GM23338 (cell line): ENCODE results near the gene KIF17. TPM values are rescaled to one million over a fixed set of nuclear protein-coding genes. Genes with fewer than 3 reads are reported as not detected.

Experiments used
- ATAC-seq: fragments of 200-7000 bp; cut with Tn5 transposase; 3 replicates; pipeline ENCODE4 v1.9.1; 2020
- DNase-seq: peaks from one replicate; pipeline ENCODE4 v3.0.0-alpha.2; 2015; ENCODE audit warnings: low spot score
- H2AFZ ChIP-seq: fragments of 200-600 bp; sonication (generic); 2 replicates; pipeline ENCODE4 v1.8.0; 2016; ENCODE audit warnings: antibody characterized with exemption, mild to moderate bottlenecking, moderate library complexity
- H3F3A ChIP-seq: fragments of 200-600 bp; sonication (generic); replicated peaks from 2 replicates; pipeline ENCODE4 v1.8.0; 2017; ENCODE audit warnings: antibody characterized with exemption, mixed run types, low read depth
- H3K27ac ChIP-seq: fragments of 200-600 bp; sonication (generic); 2 replicates; pipeline ENCODE4 v1.6.1; 2016; ENCODE audit warnings: low read depth
- H3K27me3 ChIP-seq: fragments of 200-600 bp; sonication (generic); 2 replicates; pipeline ENCODE4 v1.8.0; 2016; ENCODE audit warnings: mild to moderate bottlenecking, mixed run types, moderate library complexity; ENCODE audit not compliant: insufficient read depth
- H3K36me3 ChIP-seq: fragments of 200-600 bp; sonication (generic); 2 replicates; pipeline ENCODE4 v1.8.0; 2016; ENCODE audit warnings: mild to moderate bottlenecking; ENCODE audit not compliant: insufficient read depth
- H3K4me1 ChIP-seq: fragments of 200-600 bp; sonication (generic); 2 replicates; pipeline ENCODE4 v1.8.0; 2016; ENCODE audit warnings: mild to moderate bottlenecking, moderate library complexity; ENCODE audit not compliant: insufficient read depth
- H3K4me2 ChIP-seq: fragments of 200-600 bp; sonication (generic); 2 replicates; pipeline ENCODE4 v1.7.1; 2017; ENCODE audit warnings: mixed run types
- H3K4me3 ChIP-seq: fragments of 200-600 bp; sonication (generic); 2 replicates; pipeline ENCODE4 v1.6.1; 2016; ENCODE audit warnings: mixed run types
- H3K79me2 ChIP-seq: fragments of 200-600 bp; sonication (generic); replicated peaks from 2 replicates; pipeline ENCODE4 v1.8.0; 2017; ENCODE audit warnings: mild to moderate bottlenecking; ENCODE audit not compliant: insufficient read depth
- H3K9me2 ChIP-seq: fragments of 200-600 bp; sonication (generic); 2 replicates; pipeline ENCODE4 v1.8.0; 2017; ENCODE audit not compliant: insufficient read depth
- H4K20me1 ChIP-seq: fragments of 200-600 bp; sonication (generic); replicated peaks from 2 replicates; pipeline ENCODE4 v1.8.0; 2017; ENCODE audit warnings: mild to moderate bottlenecking; ENCODE audit not compliant: insufficient read depth
- H3K27ac Mint-ChIP-seq: 2 replicates; pipeline ENCODE4 v1.8.0; 2020; ENCODE audit warnings: inconsistent platforms, mild to moderate bottlenecking, moderate library complexity, mixed read lengths
- H3K27me3 Mint-ChIP-seq: 3 replicates; pipeline ENCODE4 v1.8.0; 2022; ENCODE audit warnings: low read depth, mild to moderate bottlenecking, moderate library complexity, mixed read lengths, inconsistent platforms; ENCODE audit not compliant: insufficient read depth, poor library complexity
- H3K36me3 Mint-ChIP-seq: 3 replicates; pipeline ENCODE4 v1.8.0; 2021; ENCODE audit warnings: low read depth, mild to moderate bottlenecking, inconsistent platforms, moderate library complexity, mixed read lengths
- H3K4me1 Mint-ChIP-seq: 3 replicates; pipeline ENCODE4 v1.8.0; 2020; ENCODE audit warnings: mild to moderate bottlenecking, inconsistent platforms, mixed read lengths
- H3K4me3 Mint-ChIP-seq: 3 replicates; pipeline ENCODE4 v1.8.0; 2021; ENCODE audit warnings: moderate library complexity, mild to moderate bottlenecking, inconsistent platforms, mixed read lengths
- H3K9me3 Mint-ChIP-seq: 3 replicates; pipeline ENCODE4 v1.8.0; 2020; ENCODE audit warnings: moderate library complexity, mild to moderate bottlenecking, inconsistent platforms, mixed read lengths
- CTCF ChIP-seq, 2 experiments: fragments of 200-600 bp in 1 of 2; sonication (generic) in 1 of 2; conservative IDR thresholded peaks; 2 replicates each; pipeline versions ENCODE4 v1.5.1 to v1.6.1; 2016 to 2017; ENCODE audit warnings: antibody characterized with exemption in 2 of 2, low read depth in 2 of 2, mild to moderate bottlenecking in 2 of 2, moderate library complexity in 1 of 2
- ETS1 ChIP-seq: IDR thresholded peaks from 2 replicates; pipeline ENCODE4 v1.6.1; 2016; ENCODE audit warnings: antibody characterized with exemption
- EZH2 ChIP-seq: fragments of 200-600 bp; sonication (generic); IDR thresholded peaks from one replicate; pipeline ENCODE4 v1.8.0; 2017; ENCODE audit warnings: antibody characterized with exemption, mild to moderate bottlenecking, low read depth; ENCODE audit not compliant: unreplicated experiment
- EZH2phosphoT487 ChIP-seq: fragments of 200-600 bp; sonication (generic); IDR thresholded peaks from one replicate; pipeline ENCODE4 v1.8.1; 2018; ENCODE audit warnings: antibody characterized with exemption; ENCODE audit not compliant: unreplicated experiment
- JUNB ChIP-seq: IDR thresholded peaks from one replicate; pipeline ENCODE4 v1.6.1; 2016; ENCODE audit warnings: antibody characterized with exemption; ENCODE audit not compliant: unreplicated experiment
- ZNF114 ChIP-seq: fragments of 250-450 bp; sonication (Bioruptor Pico); IDR thresholded peaks from 2 replicates; pipeline ENCODE4 v1.5.0; 2020; ENCODE audit warnings: mild to moderate bottlenecking, moderate library complexity
- ZNF462 ChIP-seq: fragments of 250-450 bp; sonication (Bioruptor Pico); IDR thresholded peaks from 2 replicates; pipeline ENCODE4 v1.5.0; 2020; ENCODE audit warnings: mild to moderate bottlenecking, moderate library complexity
- polyA plus RNA-seq: library from polyadenylated mRNA; unstranded; fragments of >200 nt; fragmentation: Nextera tagmentation; extraction: Ambion mirVana; gene quantifications from 2 replicates; pipeline ENCODE4 v1.2.1, GENCODE V29; 2016
- total RNA-seq: library from RNA; depleted of rRNA; stranded (reverse); fragments of >200 nt; shearing (Covaris generic); gene quantifications from 2 replicates; pipeline ENCODE4 v1.2.3, GENCODE V29; 2014

Gene KIF17
- total and polyA plus RNA-seq, 2 experiments from 2014 or later = 5.9 to 18.6 TPM

GRCh38 chr1:20680269-20680668, 37.5 kb downstream of the KIF17 start (continued):
- TF ChIP-seq ZNF462 (CRISPR knock-in tag) = no peak

- Histone ChIP-seq H3K4me3 (no peak overlapping the region), H3K27ac (no peak overlapping the region), H2AFZ (no peak overlapping the region), H3K79me2 (no peaks in the 10 kb centered on the region), H3K4me2 (no peak overlapping the region), H3K4me1 (no peaks in the 10 kb centered on the region), H3K27me3 (no peaks in the 10 kb centered on the region), H4K20me1 (no peaks in the 10 kb centered on the region), H3K9me2 (no peaks in the 10 kb centered on the region), H3K36me3 (no peaks in the 10 kb centered on the region), H3F3A (no peaks in the 10 kb centered on the region)
- peaks cover 26% of the 10 kb centered on the region for H3K36me3 Mint-ChIP-seq
- no peaks in the 10 kb centered on the region for H3K27me3 Mint-ChIP-seq
- no peaks in the 10 kb centered on the region for H3K9me3 Mint-ChIP-seq
- no peak overlapping the region for H3K27ac Mint-ChIP-seq
- H3K4me3 Mint-ChIP-seq = no peak overlapping the region
- TF ChIP-seq EZH2 (no peak), JUNB (no peak), EZH2phosphoT487 (no peak), CTCF (conservative IDR thresholded peaks at IDR 0.05; ENCODE audit: low read depth in 2 of 2) (no peak), ZNF114 (CRISPR knock-in tag) (no peak), ETS1 (no peak), ZNF462 (CRISPR knock-in tag) (no peak)
- no peaks in the 10 kb centered on the region for H3K4me1 Mint-ChIP-seq
- DNase-seq = no peak
- ATAC-seq = no peak
These were observed 39.2 kb downstream of the KIF17 start for GRCh38 chr1:20678599-20678998.
